Spleen (tissue), 11 donors: ENCODE measurements around the gene CDR2L. TPM values are rescaled to one million over a fixed set of nuclear protein-coding genes. Genes with fewer than 3 reads are reported as not detected.
A peak's percentile ranks its signal among the peaks of the same experiment; 100 is the strongest.
"Not testable (repeated sequence)": the region's sequence is repeated elsewhere in the genome, so short reads cannot be mapped to it uniquely, and the experiment has no call there.

Source experiments
- DNase-seq: peaks from one replicate; pipeline ENCODE4 v3.0.0-alpha.2; 2020
- H3K27ac ChIP-seq, 8 donors: fragments of 200-600 bp; sonication (generic) in 7 of 8; 1 replicate in 4 of 8; 2 replicates in 4 of 8; pipeline versions ENCODE4 v1.5.0 to v1.8.0; 2016 to 2021; ENCODE audit warnings: inconsistent platforms in 4 of 8, mild to moderate bottlenecking in 4 of 8, moderate library complexity in 1 of 8
- H3K27me3 ChIP-seq, 7 donors: fragments of 200-600 bp; sonication (generic) in 6 of 7; replicated peaks in 1 of 7; 1 replicate in 4 of 7; 2 replicates in 3 of 7; pipeline versions ENCODE4 v1.5.0 to v1.8.0; 2016 to 2021; ENCODE audit warnings: inconsistent platforms in 3 of 7, mild to moderate bottlenecking in 1 of 7
- H3K36me3 ChIP-seq, 6 donors: fragments of 200-600 bp; sonication (generic) in 5 of 6; 1 replicate in 4 of 6; 2 replicates in 2 of 6; pipeline versions ENCODE4 v1.5.0 to v1.8.0; 2016 to 2021; ENCODE audit warnings: inconsistent platforms in 2 of 6
- H3K4me1 ChIP-seq, 6 donors: fragments of 200-600 bp; sonication (generic) in 5 of 6; 1 replicate in 3 of 6; 2 replicates in 3 of 6; pipeline versions ENCODE4 v1.5.0 to v1.8.0; 2016 to 2021; ENCODE audit warnings: inconsistent platforms in 3 of 6
- H3K4me3 ChIP-seq, 8 donors: fragments of 200-600 bp; sonication (generic) in 7 of 8; 1 replicate in 4 of 8; 2 replicates in 4 of 8; pipeline versions ENCODE4 v1.5.0 to v1.8.0; 2016 to 2021; ENCODE audit warnings: inconsistent platforms in 4 of 8, mild to moderate bottlenecking in 4 of 8, moderate library complexity in 2 of 8
- H3K9me3 ChIP-seq, 8 donors: fragments of 200-600 bp; sonication (generic) in 7 of 8; 1 replicate in 4 of 8; 2 replicates in 4 of 8; pipeline versions ENCODE4 v1.5.0 to v1.8.0; 2016 to 2021; ENCODE audit warnings: inconsistent platforms in 4 of 8
- CTCF ChIP-seq, 11 experiments: fragments of 200-600 bp in 7 of 11; fragments of 450-650 bp in 4 of 11; sonication (generic) in 4 of 11; IDR thresholded peaks in 8 of 11; conservative IDR thresholded peaks in 3 of 11; 1 replicate in 7 of 11; 2 replicates in 4 of 11; pipeline versions ENCODE4 v1.4.0 to v1.8.0; 2016 to 2021; ENCODE audit warnings: antibody characterized with exemption in 11 of 11, inconsistent platforms in 4 of 11, mild to moderate bottlenecking in 1 of 11
- POLR2A ChIP-seq, 3 donors: fragments of 450-650 bp; IDR thresholded peaks; one replicate each; pipeline ENCODE4 v1.5.1; 2017; ENCODE audit warnings: antibody characterized with exemption in 3 of 3, mild to moderate bottlenecking in 1 of 3
- POLR2AphosphoS5 ChIP-seq, 3 donors: sonication (generic); formaldehyde crosslinking; IDR thresholded peaks; one replicate each; pipeline ENCODE4 v1.5.1; 2017; ENCODE audit warnings: antibody characterized with exemption in 3 of 3
- WGBS, 5 donors: extraction: QIAGEN DNeasy Blood & Tissue Kit in 3 of 5; methylation state at CpG; one replicate each; pipeline versions ENCODE4 v1.1.5 to v1.1.7; 2013 to 2018; 5-methylcytosine and 5-hydroxymethylcytosine counted together
- intact Hi-C: fragments of 100-400 bp; cut with DNase I; formaldehyde crosslinking; loops from one replicate; pipeline ENCODE4 v1.15.0; 2023; ENCODE audit warnings: low total_unique reads
- polyA plus RNA-seq, 3 donors: library from polyadenylated mRNA; stranded (reverse); fragments of 200-250 nt; gene quantifications; one replicate each; pipeline ENCODE4 v1.2.1, GENCODE V29; 2013
- total RNA-seq, 7 donors: library from RNA; depleted of rRNA in 3 of 7; stranded (reverse); fragments of >200 nt in 3 of 7; fragmentation: NEBNext Ultra II Directional in 4 of 7; extraction: Animal tissue kit (Norgen Biotek cat#: 25700) in 4 of 7; gene quantifications; one replicate each; pipeline versions ENCODE4 v1.1.0 to v1.2.1, GENCODE V29; 2016 to 2021
- donor health status: healthy with polysubstance abuse.
- donor health status: DM: no; HTN: no; CAD: no; lungs with moderate emphysema.
- donor health status: DM: no; HTN: no; CAD: no.
- donor health status: Bipolar disorder and iron deficiency.
- donor health status: healthy.
- donor health status: DM: no; HTN: no; CAD: no.
- donor health status: DM: yes; HTN: yes; CAD: no.

Gene CDR2L
- total and polyA plus RNA-seq, 10 donors: 0.48 to 6.0 (median 1.9) TPM

- intact Hi-C loops: no loop called here
- no peak overlapping the region for H3K4me3 ChIP-seq
- TF ChIP-seq POLR2AphosphoS5 (IDR thresholded peaks at IDR 0.05) (no peak), CTCF (IDR thresholded peaks at IDR 0.05 in 8 of 11, conservative IDR thresholded peaks at IDR 0.05 in 3 of 11) (no peak), POLR2A (IDR thresholded peaks at IDR 0.05) (no peak)
- H3K4me1 ChIP-seq: peaks cover 0 to 19% (median 4%) of the 10 kb centered on the region in 6 donors
- peaks cover 0 to 80% (median 56%) of the 10 kb centered on the region in 6 donors for H3K36me3 ChIP-seq
- no peaks in the 10 kb centered on the region for H3K9me3 ChIP-seq
- WGBS, 5 donors: 89 to 95% (median 90%) methylated on average over 5 of the region's 5 CpGs
- no peaks in the 10 kb centered on the region for H3K27me3 ChIP-seq
- no peak overlapping the region for H3K27ac ChIP-seq
- DNase-seq: no peak
Observed at GRCh38 chr17:75019146-75019545, 31.7 kb downstream of the CDR2L start.

GRCh38 chr17:75019710-75020109 lies 32.3 kb downstream of the CDR2L start:
- Histone ChIP-seq H3K4me3 (no peak overlapping the region), H3K9me3 (no peaks in the 10 kb centered on the region), H3K36me3 (peaks cover 0 to 80% (median 56%) of the 10 kb centered on the region in 6 donors), H3K27me3 (no peaks in the 10 kb centered on the region), H3K4me1 (peaks cover 0 to 13% (median under 1%) of the 10 kb centered on the region in 6 donors), H3K27ac (no peak overlapping the region)
- intact Hi-C loops: no loop called here
- no peak for TF ChIP-seq POLR2A (IDR thresholded peaks at IDR 0.05)
- no peak for TF ChIP-seq POLR2AphosphoS5 (IDR thresholded peaks at IDR 0.05)
- no peak for TF ChIP-seq CTCF (IDR thresholded peaks at IDR 0.05 in 8 of 11, conservative IDR thresholded peaks at IDR 0.05 in 3 of 11)
- 92 to 98% (median 96%) methylated on average over 3 of the region's 3 CpGs for WGBS, 5 donors
- DNase-seq: no peak

- H3K9me3 ChIP-seq: no peaks in the 10 kb centered on the region
- no peaks in the 10 kb centered on the region for H3K27me3 ChIP-seq
- H3K27ac ChIP-seq: no peak overlapping the region
- H3K4me3 ChIP-seq: no peak overlapping the region
- peaks cover 0 to 79% (median 56%) of the 10 kb centered on the region in 6 donors for H3K36me3 ChIP-seq
- peaks cover 0 to 13% (median 0%) of the 10 kb centered on the region in 6 donors for H3K4me1 ChIP-seq
- intact Hi-C loops: no loop called here
- TF ChIP-seq POLR2AphosphoS5 (IDR thresholded peaks at IDR 0.05): no peak
- TF ChIP-seq POLR2A (IDR thresholded peaks at IDR 0.05): no peak
- no peak for TF ChIP-seq CTCF (IDR thresholded peaks at IDR 0.05 in 8 of 11, conservative IDR thresholded peaks at IDR 0.05 in 3 of 11)
- 92 to 98% (median 97%) methylated on average over 19 of the region's 19 CpGs for WGBS, 5 donors
- no peak for DNase-seq
Observed at GRCh38 chr17:75020331-75021110, 33.1 kb downstream of the CDR2L start.

GRCh38 chr17:75024686-75025397 lies 37.4 kb downstream of the CDR2L start:
- Histone ChIP-seq H3K27ac (no peak overlapping the region), H3K4me3 (no peak overlapping the region), H3K4me1 (peaks cover 0 to 26% (median 0%) of the 10 kb centered on the region in 6 donors), H3K27me3 (no peaks in the 10 kb centered on the region), H3K9me3 (peaks cover 0 to 1% (median 0%) of the 10 kb centered on the region in 8 donors), H3K36me3 (peaks cover 0 to 38% (median 32%) of the 10 kb centered on the region in 6 donors)
- TF ChIP-seq POLR2A (IDR thresholded peaks at IDR 0.05): no peak
- no peak for TF ChIP-seq POLR2AphosphoS5 (IDR thresholded peaks at IDR 0.05)
- TF ChIP-seq CTCF (IDR thresholded peaks at IDR 0.05 in 8 of 11, conservative IDR thresholded peaks at IDR 0.05 in 3 of 11): no peak
- peak; percentile 39 for DNase-seq
- 73 to 87% (median 80%) methylated on average over 10 of the region's 10 CpGs for WGBS, 5 donors
- intact Hi-C loops: no loop called here

GRCh38 chr17:75025398-75025734 lies 37.9 kb downstream of the CDR2L start:
- Histone ChIP-seq H3K4me1 (peaks cover 0 to 26% (median 0%) of the 10 kb centered on the region in 6 donors), H3K36me3 (peaks cover 0 to 32% (median 27%) of the 10 kb centered on the region in 6 donors)
- H3K9me3 ChIP-seq, H3K4me3 ChIP-seq, intact Hi-C loops, H3K27me3 ChIP-seq, H3K27ac ChIP-seq: not testable (repeated sequence)
- DNase-seq: peak; percentile 18
- WGBS, 5 donors: 30 to 68% (median 44%) methylated on average over 9 of the region's 9 CpGs

- H3K27ac ChIP-seq, H3K4me3 ChIP-seq, H3K9me3 ChIP-seq, intact Hi-C loops, DNase-seq, H3K27me3 ChIP-seq: not testable (repeated sequence)
- peaks cover 0 to 20% (median 14%) of the 10 kb centered on the region in 6 donors for H3K36me3 ChIP-seq
- H3K4me1 ChIP-seq: peaks cover 0 to 28% (median 0%) of the 10 kb centered on the region in 6 donors
- WGBS, 5 donors: 46 to 71% (median 57%) methylated on average over 2 of the region's 2 CpGs
Observed at GRCh38 chr17:75026650-75027049, 39.2 kb downstream of the CDR2L start.
